ENCODE data around the gene MORC3.
A peak's percentile ranks its signal among the peaks of the same experiment; 100 is the strongest.

- TF ChIP-seq EP300 (IDR thresholded peaks at IDR 0.05): peak in 1 of 4 donors; percentile 29
- TF ChIP-seq, protein P1, sequence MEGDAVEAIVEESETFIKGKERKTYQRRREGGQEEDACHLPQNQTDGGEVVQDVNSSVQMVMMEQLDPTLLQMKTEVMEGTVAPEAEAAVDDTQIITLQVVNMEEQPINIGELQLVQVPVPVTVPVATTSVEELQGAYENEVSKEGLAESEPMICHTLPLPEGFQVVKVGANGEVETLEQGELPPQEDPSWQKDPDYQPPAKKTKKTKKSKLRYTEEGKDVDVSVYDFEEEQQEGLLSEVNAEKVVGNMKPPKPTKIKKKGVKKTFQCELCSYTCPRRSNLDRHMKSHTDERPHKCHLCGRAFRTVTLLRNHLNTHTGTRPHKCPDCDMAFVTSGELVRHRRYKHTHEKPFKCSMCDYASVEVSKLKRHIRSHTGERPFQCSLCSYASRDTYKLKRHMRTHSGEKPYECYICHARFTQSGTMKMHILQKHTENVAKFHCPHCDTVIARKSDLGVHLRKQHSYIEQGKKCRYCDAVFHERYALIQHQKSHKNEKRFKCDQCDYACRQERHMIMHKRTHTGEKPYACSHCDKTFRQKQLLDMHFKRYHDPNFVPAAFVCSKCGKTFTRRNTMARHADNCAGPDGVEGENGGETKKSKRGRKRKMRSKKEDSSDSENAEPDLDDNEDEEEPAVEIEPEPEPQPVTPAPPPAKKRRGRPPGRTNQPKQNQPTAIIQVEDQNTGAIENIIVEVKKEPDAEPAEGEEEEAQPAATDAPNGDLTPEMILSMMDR (IDR thresholded peaks at IDR 0.05): no peak
- peak; percentile 74 to 86 for TF ChIP-seq POLR2A (IDR thresholded peaks at IDR 0.05)
- TF ChIP-seq POLR2AphosphoS5 (IDR thresholded peaks at IDR 0.05): peak; percentile 95 to 99 (median 97)
These were observed at the start of gene MORC3 for GRCh38 chr21:36319767-36320420.

Data from sigmoid colon (tissue), 4 donors.